ENCODE results near the gene ERN1.
A peak's percentile ranks its signal among the peaks of the same experiment; 100 is the strongest.

The ERN1 gene

DNA sequence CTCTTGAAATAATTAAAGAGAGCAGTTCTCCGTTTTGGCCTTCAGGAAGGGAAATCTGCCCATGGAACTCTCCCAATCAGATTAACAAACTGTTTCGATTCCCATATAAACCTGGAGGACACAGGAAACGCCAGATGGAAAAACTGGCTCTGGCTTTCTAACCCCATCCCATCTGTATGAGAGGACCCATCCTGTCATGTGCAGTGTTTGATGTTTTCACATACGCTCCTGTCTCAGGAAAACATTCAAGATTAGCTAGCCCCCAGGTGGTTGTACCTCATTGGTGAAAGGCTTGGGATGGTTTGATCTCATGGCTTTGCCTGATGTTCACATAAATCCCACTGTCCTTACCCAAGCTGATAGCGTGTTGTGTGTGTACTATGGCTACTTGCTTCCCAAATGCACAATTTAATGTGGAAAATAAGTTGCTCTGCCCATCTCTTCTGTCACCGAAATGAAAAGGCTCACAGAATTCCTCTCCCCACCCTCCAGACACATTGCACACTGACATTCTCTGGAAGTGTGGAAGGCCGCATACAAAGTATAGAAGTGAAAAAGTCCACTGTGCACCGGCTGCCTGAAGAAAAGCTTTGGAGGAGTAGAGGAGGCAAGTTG lies 18.2 kb upstream of the ERN1 start:
- no peak for TF ChIP-seq Cebpa-rat (IDR thresholded peaks at IDR 0.05)
- peak overlapping the region in 7 of 11 experiments; percentile 95 to 99 (median 98); a peak in 11 of 22 replicates for H3K27ac ChIP-seq
- peak overlapping the region; percentile 81 to 97 (median 91); a peak in 11 of 22 replicates for H3K4me2 ChIP-seq
- H3K4me3 ChIP-seq, result peak overlapping the region in 2 of 10 experiments; percentile 86 to 93; a peak in 2 of 20 replicates
- H3K27me3 ChIP-seq, result no peaks in the 10 kb centered on the region
- H3K9me3 ChIP-seq (replicated peaks in 1 of 11), result no peaks in the 10 kb centered on the region
- H3K36me3 ChIP-seq, result peaks cover 26 to 66% (median 56%) of the 10 kb centered on the region in 11 experiments; a peak in 21 of 22 replicates
- H3K9ac ChIP-seq, result peak overlapping the region in 6 of 11 experiments; percentile 20 to 100 (median 98); a peak in 8 of 22 replicates
- H4K20me1 ChIP-seq, result peaks cover 0 to 9% (median 0%) of the 10 kb centered on the region in 11 experiments; a peak in 3 of 22 replicates
- peaks cover 26 to 42% (median 32%) of the 10 kb centered on the region in 10 experiments for H3K4me1 ChIP-seq

DNA sequence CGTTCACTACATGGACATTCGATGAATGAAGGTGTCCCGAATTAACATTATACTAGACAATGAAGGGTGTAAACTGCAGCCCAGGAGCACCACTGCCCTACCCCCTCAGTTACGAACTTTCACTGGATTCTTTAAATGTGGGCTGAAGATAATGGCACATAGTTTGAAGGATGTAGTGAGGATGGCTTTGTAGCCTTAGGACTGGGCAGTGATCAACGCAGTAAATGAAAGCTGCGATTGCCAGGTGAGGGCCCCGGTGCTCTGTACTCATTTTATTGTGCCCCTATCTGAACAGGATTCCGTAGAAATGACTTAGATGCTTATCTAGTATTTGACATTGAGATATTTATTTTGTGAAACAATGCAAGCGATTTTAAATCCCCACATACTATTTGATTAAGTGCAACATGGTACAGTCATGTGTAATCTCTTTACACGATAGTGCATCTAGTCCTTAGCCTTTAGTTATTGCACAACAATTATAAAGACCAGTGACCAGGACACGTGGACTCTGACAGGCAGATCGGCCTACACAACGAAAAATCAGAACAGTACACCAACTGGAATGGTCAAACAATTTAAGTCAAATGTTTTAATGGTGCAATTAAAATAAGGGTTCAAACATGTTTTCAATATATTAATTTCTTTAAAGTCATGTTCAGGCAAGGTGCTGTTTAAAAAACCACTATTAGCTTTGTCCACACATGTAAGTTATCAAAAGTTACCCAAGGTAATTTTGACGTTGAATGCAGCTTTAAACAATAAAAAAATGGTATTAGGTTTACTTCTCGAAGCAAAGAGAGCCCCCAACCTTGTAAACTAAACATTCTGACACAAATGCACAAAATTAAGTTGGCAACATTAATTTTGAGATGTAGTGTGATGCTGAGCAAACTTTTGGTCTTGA lies 17.4 kb upstream of the ERN1 start:
- Histone ChIP-seq H3K4me1 (peaks cover 21 to 38% (median 30%) of the 10 kb centered on the region in 10 experiments), H3K4me2 (peak overlapping the region; percentile 81 to 97 (median 91)), H3K27me3 (no peaks in the 10 kb centered on the region), H3K9ac (peak overlapping the region; percentile 92 to 100 (median 98)), H3K36me3 (peaks cover 18 to 58% (median 48%) of the 10 kb centered on the region in 11 experiments; a peak in 21 of 22 replicates), H3K4me3 (peak overlapping the region; percentile 70 to 97 (median 84)), H4K20me1 (peaks cover 0 to 9% (median 0%) of the 10 kb centered on the region in 11 experiments; a peak in 3 of 22 replicates), H3K9me3 (replicated peaks in 1 of 11) (no peaks in the 10 kb centered on the region), H3K27ac (peak overlapping the region; percentile 83 to 99 (median 96); a peak in 21 of 22 replicates)
- TF ChIP-seq Cebpa-rat (IDR thresholded peaks at IDR 0.05), result peak in 4 of 11 experiments; percentile 44 to 60 (median 52); a peak in 6 of 22 replicates

DNA sequence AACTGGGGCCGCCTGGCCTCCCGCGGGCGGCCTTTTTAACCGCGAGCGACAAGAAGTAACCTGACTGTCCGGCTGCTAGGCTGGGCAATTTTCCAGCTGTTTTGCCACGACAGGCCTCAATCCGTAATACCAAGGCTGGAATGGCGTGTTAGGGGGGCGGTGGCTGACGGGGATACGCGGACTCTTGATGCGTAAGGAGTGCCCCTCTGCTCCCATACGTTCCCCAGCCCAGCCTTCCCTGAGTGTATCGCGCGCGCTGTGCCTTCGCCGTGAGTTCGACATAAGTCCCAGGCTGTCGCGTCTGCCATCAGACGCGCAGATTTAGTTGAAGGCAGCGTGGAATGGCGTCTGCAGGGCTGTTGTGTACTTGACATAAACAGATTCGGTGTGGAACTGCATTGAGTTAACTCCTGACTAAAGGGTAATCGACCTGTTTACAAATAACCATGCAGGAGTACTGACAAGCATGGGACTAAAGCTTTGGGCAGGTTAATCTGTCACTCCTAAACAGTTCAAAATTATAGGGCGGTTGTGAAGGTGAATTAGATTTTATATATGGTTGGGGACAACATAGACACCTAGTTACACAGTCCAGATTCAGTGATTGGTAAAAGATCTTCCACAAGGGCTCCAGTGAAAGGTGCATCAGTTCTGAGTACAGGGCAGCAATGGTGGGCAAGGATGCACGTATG lies 16.6 kb upstream of the ERN1 start:
- Histone ChIP-seq H3K27me3 (no peaks in the 10 kb centered on the region), H3K4me2 (peak overlapping the region; percentile 81 to 97 (median 91)), H3K4me1 (peaks cover 18 to 38% (median 29%) of the 10 kb centered on the region in 10 experiments), H3K4me3 (peak overlapping the region; percentile 70 to 97 (median 84)), H3K27ac (peak overlapping the region; percentile 83 to 99 (median 96)), H3K9me3 (replicated peaks in 1 of 11) (no peaks in the 10 kb centered on the region), H3K9ac (peak overlapping the region; percentile 92 to 100 (median 98)), H4K20me1 (peaks cover 0 to 9% (median 0%) of the 10 kb centered on the region in 11 experiments; a peak in 3 of 22 replicates), H3K36me3 (peaks cover 13 to 52% (median 43%) of the 10 kb centered on the region in 11 experiments; a peak in 21 of 22 replicates)
- no peak for TF ChIP-seq Cebpa-rat (IDR thresholded peaks at IDR 0.05)

- Histone ChIP-seq H3K27me3 (no peaks in the 10 kb centered on the region), H3K9me3 (replicated peaks in 1 of 11) (no peaks in the 10 kb centered on the region), H4K20me1 (peaks cover 0 to 9% (median 0%) of the 10 kb centered on the region in 11 experiments; a peak in 3 of 22 replicates), H3K4me2 (peak overlapping the region; percentile 85 to 97 (median 91)), H3K36me3 (peaks cover 13 to 46% (median 38%) of the 10 kb centered on the region in 11 experiments; a peak in 21 of 22 replicates), H3K4me1 (peaks cover 18 to 38% (median 29%) of the 10 kb centered on the region in 10 experiments), H3K9ac (peak overlapping the region; percentile 92 to 100 (median 98)), H3K4me3 (peak overlapping the region; percentile 70 to 97 (median 84)), H3K27ac (peak overlapping the region; percentile 83 to 99 (median 96))
- no peak for TF ChIP-seq Cebpa-rat (IDR thresholded peaks at IDR 0.05)
These were observed 15.9 kb upstream of the ERN1 start for GRCh38 chr17:64145751-64146417.

DNA sequence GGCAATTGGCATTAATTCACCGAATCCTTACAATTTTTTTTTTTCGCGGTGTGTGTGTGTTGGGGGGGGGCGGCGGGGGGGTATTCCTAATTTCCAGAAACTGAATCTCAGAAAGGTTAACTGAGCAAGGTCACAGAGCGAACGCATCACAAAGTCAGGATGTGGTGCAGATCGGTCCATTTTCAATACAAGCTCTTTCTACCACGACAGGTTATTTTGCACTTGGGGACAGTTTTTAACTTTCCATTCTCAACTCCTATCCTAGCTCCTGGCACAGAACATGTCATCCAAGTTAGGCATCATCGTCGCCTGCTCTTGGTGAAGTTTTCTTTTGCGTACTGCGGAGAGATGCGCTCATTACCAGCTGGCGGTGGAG lies 15.4 kb upstream of the ERN1 start:
- Histone ChIP-seq H3K36me3 (peaks cover 9 to 43% (median 34%) of the 10 kb centered on the region in 11 experiments; a peak in 21 of 22 replicates), H3K4me2 (peak overlapping the region; percentile 80 to 94 (median 86)), H3K4me3 (peak overlapping the region; percentile 70 to 97 (median 84)), H3K4me1 (peaks cover 18 to 34% (median 26%) of the 10 kb centered on the region in 10 experiments), H3K27ac (peak overlapping the region in 10 of 11 experiments; percentile 45 to 99 (median 96); a peak in 19 of 22 replicates), H3K27me3 (no peaks in the 10 kb centered on the region), H3K9me3 (replicated peaks in 1 of 11) (no peaks in the 10 kb centered on the region), H4K20me1 (peaks cover 0 to 9% (median 0%) of the 10 kb centered on the region in 11 experiments; a peak in 3 of 22 replicates), H3K9ac (peak overlapping the region; percentile 92 to 100 (median 98))
- TF ChIP-seq Cebpa-rat (IDR thresholded peaks at IDR 0.05), result no peak

- Histone ChIP-seq H3K4me3 (no peak overlapping the region), H3K4me2 (no peak overlapping the region)
These were observed 9.6 kb upstream of the ERN1 start for GRCh38 chr17:64139542-64139941.

DNA sequence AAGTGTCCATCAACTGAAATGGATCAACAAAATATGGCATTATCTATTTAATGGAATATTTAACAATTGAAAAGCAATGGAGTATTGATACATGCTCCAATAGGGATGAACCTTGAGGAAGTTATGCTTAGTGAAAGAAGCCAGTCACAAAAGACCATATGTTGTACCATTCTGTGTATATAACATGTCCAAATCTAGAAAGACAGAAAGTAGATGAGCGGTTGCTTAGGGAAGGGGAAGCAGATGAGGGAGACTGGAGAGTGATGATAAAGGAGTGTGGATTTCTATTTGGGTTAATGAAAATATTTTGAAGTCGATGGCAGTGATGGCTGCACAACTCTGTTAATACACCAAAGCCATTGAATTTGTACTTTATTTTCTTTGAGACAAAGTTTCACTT lies 8.5 kb upstream of the ERN1 start:
- Histone ChIP-seq H3K4me2 (no peak overlapping the region), H3K9ac (no peak overlapping the region), H3K36me3 (no peaks in the 10 kb centered on the region), H3K9me3 (replicated peaks in 1 of 11) (no peaks in the 10 kb centered on the region), H4K20me1 (no peaks in the 10 kb centered on the region), H3K4me1 (peaks cover 0 to under 1% (median 0%) of the 10 kb centered on the region in 10 experiments; a peak in 4 of 20 replicates), H3K27me3 (no peaks in the 10 kb centered on the region), H3K27ac (no peak overlapping the region), H3K4me3 (no peak overlapping the region)
- TF ChIP-seq Cebpa-rat (IDR thresholded peaks at IDR 0.05), result no peak

More at GRCh38 chr17:64139542-64139941, 9.6 kb upstream of the ERN1 start:
- H3K9ac ChIP-seq, result no peak overlapping the region
- H4K20me1 ChIP-seq, result no peaks in the 10 kb centered on the region
- peaks cover under 1 to 3% (median 2%) of the 10 kb centered on the region in 10 experiments; a peak in 16 of 20 replicates for H3K4me1 ChIP-seq
- no peak for TF ChIP-seq Cebpa-rat (IDR thresholded peaks at IDR 0.05)
- H3K36me3 ChIP-seq, result no peaks in the 10 kb centered on the region
- H3K9me3 ChIP-seq (replicated peaks in 1 of 11), result no peaks in the 10 kb centered on the region
- no peak overlapping the region for H3K27ac ChIP-seq
- H3K27me3 ChIP-seq, result no peaks in the 10 kb centered on the region

DNA sequence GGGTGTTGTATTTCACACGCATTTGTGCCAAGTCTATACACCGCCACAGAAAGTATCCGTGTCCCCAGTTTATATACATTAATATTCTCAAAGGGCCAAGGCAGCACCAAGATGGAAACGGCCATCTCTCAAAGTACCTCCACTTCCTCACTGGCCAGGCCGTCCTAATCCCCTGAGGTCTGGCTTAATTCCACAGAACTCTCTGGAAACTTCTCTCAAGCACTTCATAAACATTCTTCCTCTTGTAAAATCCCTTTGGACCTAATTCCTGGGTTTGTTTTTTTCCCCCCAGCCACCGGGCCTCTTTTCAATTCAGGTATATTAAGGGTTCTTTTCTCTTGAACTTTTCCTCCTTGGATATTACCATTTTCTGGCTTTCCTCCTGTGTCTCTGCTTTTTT lies 5.1 kb upstream of the ERN1 start:
- no peak overlapping the region; a peak in 1 of 22 replicates for H3K9ac ChIP-seq
- H3K9me3 ChIP-seq (replicated peaks in 1 of 11), result no peaks in the 10 kb centered on the region
- H3K4me3 ChIP-seq, result no peak overlapping the region
- no peaks in the 10 kb centered on the region for H4K20me1 ChIP-seq
- no peaks in the 10 kb centered on the region for H3K27me3 ChIP-seq
- no peak overlapping the region for H3K27ac ChIP-seq
- no peak overlapping the region for H3K4me2 ChIP-seq
- no peak for TF ChIP-seq Cebpa-rat (IDR thresholded peaks at IDR 0.05)
- peaks cover 11 to 33% (median 24%) of the 10 kb centered on the region in 10 experiments for H3K4me1 ChIP-seq
- H3K36me3 ChIP-seq, result no peaks in the 10 kb centered on the region

All from BLaER1 treated with 17β-estradiol and CSF1 and Interleukin-3, amounts not matched to agents 10 nM and 100 nM (cell line).